Glomerular endothelial cell (primary cell): ENCODE data around the gene CHFR. TPM values are rescaled to one million over a fixed set of nuclear protein-coding genes. Genes with fewer than 3 reads are reported as not detected.

ENCODE experiments used
- total RNA-seq: library from RNA; depleted of rRNA; stranded (reverse); fragments of >200 nt; gene quantifications from 2 replicates; pipeline ENCODE4 v1.2.3, GENCODE V29; 2015

Gene CHFR
- total RNA-seq, 1 donor from 2014 or later: 71.8 TPM

Other genes starting within 250 kb of the CHFR start
- 19.4 and 25.4 TPM in 2 replicates for gene POLE, start 200.3 kb downstream of the CHFR start, total RNA-seq
- 21.6 and 32.0 TPM in 2 replicates for gene PXMP2, start 200.0 kb downstream of the CHFR start, total RNA-seq
- 42.4 and 45.0 TPM in 2 replicates for gene PGAM5, start 176.8 kb downstream of the CHFR start, total RNA-seq
- gene ANKLE2, start 125.8 kb downstream of the CHFR start, total RNA-seq: 54.5 and 76.8 TPM in 2 replicates
- gene GOLGA3, start 58.7 kb downstream of the CHFR start, total RNA-seq: 80.7 and 110 TPM in 2 replicates
- 5.7 and 6.2 TPM in 2 replicates for gene ZNF605, start 68.7 kb upstream of the CHFR start, total RNA-seq
- gene ZNF26, start 98.8 kb upstream of the CHFR start, total RNA-seq: 6.5 and 8.6 TPM in 2 replicates
- gene ZNF84, start 149.9 kb upstream of the CHFR start, total RNA-seq: 20.1 and 20.9 TPM in 2 replicates
- gene ZNF140, start 193.3 kb upstream of the CHFR start, total RNA-seq: 10.0 and 15.5 TPM in 2 replicates
- 0.39 and 1.7 TPM in 2 replicates for gene ZNF891, start 242.7 kb upstream of the CHFR start, total RNA-seq
- gene ZNF10, start 243.0 kb upstream of the CHFR start, total RNA-seq: 1.8 and 7.3 TPM in 2 replicates